GM06990 (cell line): ENCODE data around the gene SPAAR.
A peak's percentile ranks its signal among the peaks of the same experiment; 100 is the strongest.

ENCODE experiments used
- DNase-seq: peaks from one replicate; pipeline ENCODE4 v3.0.0-alpha.2; 2011; ENCODE audit not compliant: insufficient read length; ENCODE audit errors: extremely low read depth
- H3K27me3 ChIP-seq: replicated peaks from 2 replicates; pipeline ENCODE4 v1.6.0; 2011; ENCODE audit warnings: low read length; ENCODE audit not compliant: control insufficient read depth, insufficient read depth
- H3K36me3 ChIP-seq: 2 replicates; pipeline ENCODE4 v1.5.1; 2011; ENCODE audit warnings: low read length; ENCODE audit not compliant: control insufficient read depth, insufficient read depth
- H3K4me3 ChIP-seq: replicated peaks from 2 replicates; pipeline ENCODE4 v1.5.1; 2011; ENCODE audit warnings: low read depth, mild to moderate bottlenecking, control low read depth, low read length
- CTCF ChIP-seq: IDR thresholded peaks from 2 replicates; pipeline ENCODE4 v1.5.1; 2011; ENCODE audit warnings: low read length, control low read depth, mild to moderate bottlenecking, inconsistent platforms; ENCODE audit not compliant: insufficient read depth, poor library complexity, severe bottlenecking

Gene SPAAR

GRCh38 chr9:35948901-35949318, 39.6 kb downstream of the SPAAR start:
- Histone ChIP-seq H3K36me3 (no peaks in the 10 kb centered on the region), H3K4me3 (no peak overlapping the region), H3K27me3 (no peaks in the 10 kb centered on the region; the same call in 1 of the 2 replicates)
- no peak for TF ChIP-seq CTCF
- no peak for DNase-seq

GRCh38 chr9:35951736-35952135, 42.4 kb downstream of the SPAAR start:
- no peak overlapping the region for H3K4me3 ChIP-seq
- no peaks in the 10 kb centered on the region for H3K36me3 ChIP-seq
- no peak for TF ChIP-seq CTCF
- H3K27me3 ChIP-seq = no peaks in the 10 kb centered on the region; the same call in 1 of the 2 replicates
- DNase-seq = no peak

GRCh38 chr9:35952526-35953191, 43.4 kb downstream of the SPAAR start:
- no peak overlapping the region for H3K4me3 ChIP-seq
- no peaks in the 10 kb centered on the region for H3K36me3 ChIP-seq
- H3K27me3 ChIP-seq = no peaks in the 10 kb centered on the region; the same call in 1 of the 2 replicates
- no peak for TF ChIP-seq CTCF
- DNase-seq = no peak

- Histone ChIP-seq H3K27me3 (no peaks in the 10 kb centered on the region; the same call in 1 of the 2 replicates), H3K36me3 (no peaks in the 10 kb centered on the region), H3K4me3 (no peak overlapping the region)
- peak; percentile 20 for DNase-seq
- TF ChIP-seq CTCF = peak; percentile 82
These were observed 45.8 kb downstream of the SPAAR start for GRCh38 chr9:35954942-35955546.

GRCh38 chr9:35956651-35957050, 47.4 kb downstream of the SPAAR start:
- Histone ChIP-seq H3K4me3 (no peak overlapping the region), H3K36me3 (no peaks in the 10 kb centered on the region), H3K27me3 (no peaks in the 10 kb centered on the region; the same call in none of the 2 replicates)
- no peak for TF ChIP-seq CTCF
- DNase-seq = no peak
